ENCODE results near the gene LIPE. TPM values are rescaled to one million over a fixed set of nuclear protein-coding genes. Genes with fewer than 3 reads are reported as not detected.

LIPE gene
- polyA plus RNA-seq, 1 experiment: 3.3 TPM

GRCh38 chr19:42445948-42446347, 18.8 kb upstream of the LIPE start:
- H3K27me3 ChIP-seq (ENCODE audit: control insufficient read depth, insufficient read depth, low read length): peaks cover 7% of the 10 kb centered on the region
- CTCF ChIA-PET: interaction anchor here (0.8 to 1.7 kb wide), 6 partner anchors 9 to 150 kb away, joined by 3 to 12 read pairs (median 4); no protein-coding TSS in a partner anchor
- TF ChIP-seq CTCF (IDR thresholded peaks at IDR 0.05; ENCODE audit: insufficient read depth, low read depth, low read length): no peak
- POLR2A ChIA-PET: no interaction called here
- no peak for DNase-seq (ENCODE audit: low read depth)
- no peak overlapping the region for H3K4me3 ChIP-seq (ENCODE audit: low read depth, low read length)
- no peaks in the 10 kb centered on the region for H3K36me3 ChIP-seq (ENCODE audit: control insufficient read depth, insufficient read depth, low read length)

- Histone ChIP-seq H3K4me3 (ENCODE audit: low read depth, low read length) (no peak overlapping the region), H3K36me3 (ENCODE audit: control insufficient read depth, insufficient read depth, low read length) (no peaks in the 10 kb centered on the region), H3K27me3 (ENCODE audit: control insufficient read depth, insufficient read depth, low read length) (peaks cover 6% of the 10 kb centered on the region)
- no peak for TF ChIP-seq CTCF (IDR thresholded peaks at IDR 0.05; ENCODE audit: insufficient read depth, low read depth, low read length)
- ChIA-PET CTCF (interaction anchor here (0.6 to 1.3 kb wide), 2 partner anchors 74 to 84 kb away, joined by 3 to 4 read pairs; partner anchors contain the start of gene CEACAM1), POLR2A (no interaction called here)
- no peak for DNase-seq (ENCODE audit: low read depth)
Measured at GRCh38 chr19:42443944-42444398, 16.8 kb upstream of the LIPE start.

- no peak within 1 kb of the TSS for H3K4me3 ChIP-seq (ENCODE audit: low read depth, low read length)
- H3K27me3 ChIP-seq (ENCODE audit: control insufficient read depth, insufficient read depth, low read length): peaks cover 6% of the 10 kb centered on the region
- ChIA-PET CTCF (interaction anchor here (1.6 to 3.3 kb wide), 4 partner anchors 8 to 86 kb away, joined by 5 to 43 read pairs (median 24); partner anchors contain the start of gene CEACAM1), POLR2A (no interaction called here)
- no peak for DNase-seq (ENCODE audit: low read depth)
- no peaks in the 10 kb centered on the region for H3K36me3 ChIP-seq (ENCODE audit: control insufficient read depth, insufficient read depth, low read length)
- TF ChIP-seq CTCF (IDR thresholded peaks at IDR 0.05; ENCODE audit: insufficient read depth, low read depth, low read length): no peak
Measured at GRCh38 chr19:42442833-42443232, 15.6 kb upstream of the LIPE start, which contains the start of gene CXCL17. Gene CXCL17, minus strand, starts transcription at chr19:42442946. Its CDS starts 114 bp downstream, at chr19:42442832.

GRCh38 chr19:42441049-42441445, 13.9 kb upstream of the LIPE start:
- no peak for TF ChIP-seq CTCF (IDR thresholded peaks at IDR 0.05; ENCODE audit: insufficient read depth, low read depth, low read length)
- H3K4me3 ChIP-seq (ENCODE audit: low read depth, low read length): no peak overlapping the region
- H3K27me3 ChIP-seq (ENCODE audit: control insufficient read depth, insufficient read depth, low read length): peaks cover 6% of the 10 kb centered on the region
- no peaks in the 10 kb centered on the region for H3K36me3 ChIP-seq (ENCODE audit: control insufficient read depth, insufficient read depth, low read length)
- ChIA-PET POLR2A (no interaction called here), CTCF (interaction anchor here (0.6 to 3.3 kb wide), 26 partner anchors 8 to 868 kb away, joined by 3 to 43 read pairs (median 5); partner anchors contain the start of gene CEACAM1)
- DNase-seq (ENCODE audit: low read depth): no peak

- no peak for DNase-seq (ENCODE audit: low read depth)
- CTCF ChIA-PET: interaction anchor here (0.6 to 3.3 kb wide), 40 partner anchors 9 to 868 kb away, joined by 3 to 43 read pairs (median 4); partner anchors contain the start of genes CEACAM1 and LIPE
- H3K4me3 ChIP-seq (ENCODE audit: low read depth, low read length): no peak overlapping the region
- peaks cover 6% of the 10 kb centered on the region for H3K27me3 ChIP-seq (ENCODE audit: control insufficient read depth, insufficient read depth, low read length)
- POLR2A ChIA-PET: no interaction called here
- H3K36me3 ChIP-seq (ENCODE audit: control insufficient read depth, insufficient read depth, low read length): no peaks in the 10 kb centered on the region
- peak; percentile 97 for TF ChIP-seq CTCF (IDR thresholded peaks at IDR 0.05; ENCODE audit: insufficient read depth, low read depth, low read length)
Measured at GRCh38 chr19:42440357-42441048, 13.3 kb upstream of the LIPE start.
